PC-9 (cell line): ENCODE data around the gene SLC25A26.

ENCODE experiments used
- EZH2 ChIP-seq: fragments of 200-600 bp; sonication (generic); IDR thresholded peaks from 2 replicates; pipeline ENCODE4 v1.8.0; 2017; ENCODE audit warnings: antibody characterized with exemption, low read depth
- TF ChIP-seq, protein P1 (sequence below): fragments of 200-600 bp; sonication (generic); conservative IDR thresholded peaks from 2 replicates; pipeline ENCODE4 v1.6.1; 2017; ENCODE audit warnings: mixed run types, antibody characterized with exemption, mild to moderate bottlenecking, moderate library complexity

GRCh38 chr3:66259566-66260255, 38.9 kb downstream of the SLC25A26 start:
- TF ChIP-seq, protein P1, sequence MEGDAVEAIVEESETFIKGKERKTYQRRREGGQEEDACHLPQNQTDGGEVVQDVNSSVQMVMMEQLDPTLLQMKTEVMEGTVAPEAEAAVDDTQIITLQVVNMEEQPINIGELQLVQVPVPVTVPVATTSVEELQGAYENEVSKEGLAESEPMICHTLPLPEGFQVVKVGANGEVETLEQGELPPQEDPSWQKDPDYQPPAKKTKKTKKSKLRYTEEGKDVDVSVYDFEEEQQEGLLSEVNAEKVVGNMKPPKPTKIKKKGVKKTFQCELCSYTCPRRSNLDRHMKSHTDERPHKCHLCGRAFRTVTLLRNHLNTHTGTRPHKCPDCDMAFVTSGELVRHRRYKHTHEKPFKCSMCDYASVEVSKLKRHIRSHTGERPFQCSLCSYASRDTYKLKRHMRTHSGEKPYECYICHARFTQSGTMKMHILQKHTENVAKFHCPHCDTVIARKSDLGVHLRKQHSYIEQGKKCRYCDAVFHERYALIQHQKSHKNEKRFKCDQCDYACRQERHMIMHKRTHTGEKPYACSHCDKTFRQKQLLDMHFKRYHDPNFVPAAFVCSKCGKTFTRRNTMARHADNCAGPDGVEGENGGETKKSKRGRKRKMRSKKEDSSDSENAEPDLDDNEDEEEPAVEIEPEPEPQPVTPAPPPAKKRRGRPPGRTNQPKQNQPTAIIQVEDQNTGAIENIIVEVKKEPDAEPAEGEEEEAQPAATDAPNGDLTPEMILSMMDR, result no peak
- TF ChIP-seq EZH2, result no peak
